Right lobe of liver (tissue), 4 donors: ENCODE results near the gene SKIC8.

Experiments
- CTCF ChIP-seq, 4 donors: fragments of 200-600 bp in 3 of 4; fragments of 450-650 bp in 1 of 4; IDR thresholded peaks; one replicate each; pipeline versions ENCODE4 v1.5.1 to v1.8.0; 2016 to 2022; ENCODE audit warnings: antibody characterized with exemption in 4 of 4, mild to moderate bottlenecking in 2 of 4
- POLR2A ChIP-seq: fragments of 450-650 bp; IDR thresholded peaks from one replicate; pipeline ENCODE4 v1.6.1; 2017; ENCODE audit warnings: antibody characterized with exemption, mild to moderate bottlenecking
- donor health status: DM: no; HTN: no; CAD: no.
- donor health status: DM: no; HTN: no; CAD: no.
- donor health status: DM: no; HTN: yes; CAD: no.

GRCh38 chr15:78255421-78256043 is 43.9 kb downstream of the SKIC8 start:
- no peak for TF ChIP-seq CTCF (IDR thresholded peaks at IDR 0.05)
- no peak for TF ChIP-seq POLR2A
